Measurements from ENCODE around the gene TELO2. TPM values are rescaled to one million over a fixed set of nuclear protein-coding genes. Genes with fewer than 3 reads are reported as not detected.
"Not testable (repeated sequence)": the region's sequence is repeated elsewhere in the genome, so short reads cannot be mapped to it uniquely, and the experiment has no call there.

TELO2 gene
- total RNA-seq, 1 donor from 2014 or later = 94.1 TPM

GRCh38 chr16:1474796-1475551, 18.2 kb upstream of the TELO2 start, which contains the start of gene CLCN7:
Gene CLCN7 (minus strand): TSS chr16:1475028. CDS start chr16:1474974, 54 bp downstream.
- Mint-ChIP-seq H3K9me3 (no peaks in the 10 kb centered on the region), H3K27me3 (ENCODE audit: insufficient read depth) (peaks cover 2% of the 10 kb centered on the region), H3K36me3 (ENCODE audit: low read depth) (no peaks in the 10 kb centered on the region), H3K4me1 (ENCODE audit: low read depth) (peaks cover 6% of the 10 kb centered on the region), H3K27ac (peak within 1 kb of the TSS; percentile 89), H3K4me3 (peak within 1 kb of the TSS; percentile 83)
- DNase-seq (ENCODE audit: low spot score) = peak; percentile 89
- intact Hi-C loops (cut with micrococcal nuclease) = loop anchor here (1.0 to 2.0 kb wide), 5 partner anchors 18 to 137 kb away; partner anchors contain the start of genes CRAMP1, IFT140, TELO2 and UQCC4

DNA sequence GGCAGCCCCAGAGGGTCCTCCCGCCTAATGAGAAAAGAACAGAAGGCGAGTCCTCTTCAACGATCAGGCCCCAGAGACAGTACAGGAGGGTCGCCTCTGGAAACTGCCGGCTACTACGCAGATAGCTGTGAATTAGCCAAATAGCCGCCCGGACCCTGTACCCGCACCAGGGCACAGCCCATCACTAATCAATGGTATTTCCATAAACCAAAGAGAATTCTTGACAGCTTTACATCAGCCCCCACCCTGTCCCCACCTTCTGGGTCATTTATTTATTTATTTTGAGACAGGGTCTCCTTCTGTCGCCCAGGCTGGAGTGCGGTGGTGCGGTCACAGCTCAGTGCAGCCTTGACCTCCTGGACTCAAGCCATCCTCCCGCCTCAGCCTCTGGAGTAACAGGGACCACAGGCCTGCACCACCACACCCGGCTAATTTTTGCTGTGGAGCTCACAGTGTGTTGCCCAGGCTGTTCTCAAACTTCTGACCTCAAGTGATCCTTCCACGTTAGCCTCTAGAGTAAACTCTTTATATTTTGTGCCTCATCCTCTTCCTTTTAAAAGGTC, 17.5 kb upstream of the TELO2 start:
- intact Hi-C loops (cut with micrococcal nuclease) = loop anchor here (1.0 to 2.0 kb wide), 5 partner anchors 18 to 137 kb away; partner anchors contain the start of genes CRAMP1, IFT140, TELO2 and UQCC4
- H3K4me3 Mint-ChIP-seq = peak overlapping the region; percentile 83
- H3K4me1 Mint-ChIP-seq (ENCODE audit: low read depth) = peaks cover 6% of the 10 kb centered on the region
- H3K27me3 Mint-ChIP-seq (ENCODE audit: insufficient read depth) = peaks cover 2% of the 10 kb centered on the region
- DNase-seq (ENCODE audit: low spot score) = no peak
- H3K27ac Mint-ChIP-seq = peak overlapping the region; percentile 89
- H3K9me3 Mint-ChIP-seq = no peaks in the 10 kb centered on the region
- H3K36me3 Mint-ChIP-seq (ENCODE audit: low read depth) = no peaks in the 10 kb centered on the region

GRCh38 chr16:1477033-1477432, 16.1 kb upstream of the TELO2 start:
- peak overlapping the region; percentile 39 for H3K4me3 Mint-ChIP-seq
- no peak for DNase-seq (ENCODE audit: low spot score)
- H3K4me1 Mint-ChIP-seq (ENCODE audit: low read depth) = peaks cover 6% of the 10 kb centered on the region
- H3K9me3 Mint-ChIP-seq = no peaks in the 10 kb centered on the region
- intact Hi-C loops (cut with micrococcal nuclease) = no loop called here
- no peaks in the 10 kb centered on the region for H3K36me3 Mint-ChIP-seq (ENCODE audit: low read depth)
- no peak overlapping the region for H3K27ac Mint-ChIP-seq
- H3K27me3 Mint-ChIP-seq (ENCODE audit: insufficient read depth) = peaks cover 5% of the 10 kb centered on the region

GRCh38 chr16:1478937-1479336, 14.2 kb upstream of the TELO2 start:
- intact Hi-C loops (cut with micrococcal nuclease) = not testable (repeated sequence)

DNA sequence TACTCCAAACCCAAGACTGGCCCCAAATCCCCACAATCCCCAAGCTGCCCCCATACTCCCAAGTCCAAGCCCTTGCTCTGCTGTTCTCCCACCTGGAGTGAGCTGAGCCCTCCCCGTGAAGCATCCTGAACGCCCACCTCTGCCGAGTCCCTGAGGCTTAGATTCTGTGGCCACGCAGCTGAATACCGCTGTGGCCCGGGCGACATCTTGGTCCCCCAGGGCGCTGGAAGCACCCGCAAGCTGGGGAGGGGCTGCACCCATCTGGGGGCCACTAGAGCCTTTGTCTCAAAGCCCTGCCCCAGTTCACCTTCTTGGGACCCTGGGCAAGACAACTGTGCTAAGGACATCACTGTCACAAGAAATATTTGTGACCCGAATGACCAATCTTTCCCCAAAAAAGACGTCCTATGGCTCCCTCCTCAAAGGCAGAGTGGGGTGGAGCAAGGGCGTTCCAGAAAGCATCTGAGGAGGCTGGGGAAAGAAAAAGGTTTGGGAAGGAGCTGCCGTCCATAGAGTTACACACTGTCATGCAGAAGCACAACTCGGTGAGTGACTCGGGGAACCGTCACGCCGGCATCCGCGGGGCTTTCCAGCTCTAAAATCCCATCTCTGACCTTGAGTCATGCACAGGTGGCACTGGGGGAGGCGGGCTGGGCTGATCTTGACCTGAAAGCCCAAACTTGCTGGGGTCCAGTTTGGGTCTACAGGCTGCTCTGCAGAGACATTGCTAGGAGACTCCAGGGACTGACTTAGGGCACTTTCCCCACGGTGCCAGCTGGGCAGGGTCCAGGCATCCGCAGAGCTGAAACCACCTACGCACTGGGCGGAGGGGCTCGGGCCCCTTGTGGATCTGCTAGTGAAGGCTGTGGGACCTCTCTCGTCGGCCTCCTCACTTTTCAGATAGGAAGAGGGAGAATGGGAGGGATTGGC, 11.0 kb upstream of the TELO2 start:
- Mint-ChIP-seq H3K9me3 (no peaks in the 10 kb centered on the region), H3K27me3 (ENCODE audit: insufficient read depth) (peaks cover 5% of the 10 kb centered on the region), H3K4me3 (no peak overlapping the region), H3K27ac (no peak overlapping the region), H3K4me1 (ENCODE audit: low read depth) (no peaks in the 10 kb centered on the region), H3K36me3 (ENCODE audit: low read depth) (no peaks in the 10 kb centered on the region)
- no peak for DNase-seq (ENCODE audit: low spot score)
- intact Hi-C loops (cut with micrococcal nuclease) = no loop called here

More at GRCh38 chr16:1478937-1479336, 14.2 kb upstream of the TELO2 start:
- H3K36me3 Mint-ChIP-seq (ENCODE audit: low read depth); H3K9me3 Mint-ChIP-seq; H3K4me3 Mint-ChIP-seq; DNase-seq (ENCODE audit: low spot score); H3K27me3 Mint-ChIP-seq (ENCODE audit: insufficient read depth); H3K4me1 Mint-ChIP-seq (ENCODE audit: low read depth); H3K27ac Mint-ChIP-seq: not testable (repeated sequence)

DNA sequence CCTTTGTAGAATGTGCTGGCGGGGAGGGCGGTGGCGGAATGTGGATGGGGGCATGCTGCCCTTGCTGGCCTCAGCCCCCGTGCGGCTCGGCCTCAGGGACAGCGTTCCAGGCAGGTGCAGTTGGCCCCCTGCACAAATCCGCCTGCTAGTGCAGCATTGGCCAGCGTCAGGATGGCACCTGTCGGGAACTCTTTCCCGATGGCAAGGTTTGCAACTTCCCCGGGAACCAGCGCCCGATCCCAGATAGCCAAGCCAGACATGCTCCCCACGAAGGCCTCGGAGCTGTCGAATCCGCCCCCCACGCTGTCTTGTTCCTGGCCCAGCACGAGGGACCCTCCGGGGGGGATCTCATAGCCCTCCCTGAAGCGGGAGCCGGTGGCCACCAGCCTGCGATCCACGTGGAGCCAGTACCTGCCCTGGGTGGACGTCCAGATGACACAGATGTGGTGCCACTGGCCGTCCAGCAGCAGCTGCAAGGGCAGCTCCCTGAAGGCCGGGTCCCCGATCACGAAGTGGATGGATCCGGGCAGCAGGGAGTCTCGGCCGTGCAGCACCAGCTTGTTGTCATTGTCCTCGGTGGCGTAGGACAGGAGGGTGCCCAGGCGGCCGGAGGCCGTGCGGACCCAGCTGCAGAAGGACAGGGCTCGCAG, 7.2 kb upstream of the TELO2 start:
- Mint-ChIP-seq H3K9me3 (no peaks in the 10 kb centered on the region), H3K36me3 (ENCODE audit: low read depth) (no peaks in the 10 kb centered on the region), H3K4me1 (ENCODE audit: low read depth) (no peaks in the 10 kb centered on the region), H3K27ac (no peak overlapping the region), H3K4me3 (no peak overlapping the region), H3K27me3 (ENCODE audit: insufficient read depth) (peaks cover 3% of the 10 kb centered on the region)
- intact Hi-C loops (cut with micrococcal nuclease) = no loop called here
- no peak for DNase-seq (ENCODE audit: low spot score)

DNA sequence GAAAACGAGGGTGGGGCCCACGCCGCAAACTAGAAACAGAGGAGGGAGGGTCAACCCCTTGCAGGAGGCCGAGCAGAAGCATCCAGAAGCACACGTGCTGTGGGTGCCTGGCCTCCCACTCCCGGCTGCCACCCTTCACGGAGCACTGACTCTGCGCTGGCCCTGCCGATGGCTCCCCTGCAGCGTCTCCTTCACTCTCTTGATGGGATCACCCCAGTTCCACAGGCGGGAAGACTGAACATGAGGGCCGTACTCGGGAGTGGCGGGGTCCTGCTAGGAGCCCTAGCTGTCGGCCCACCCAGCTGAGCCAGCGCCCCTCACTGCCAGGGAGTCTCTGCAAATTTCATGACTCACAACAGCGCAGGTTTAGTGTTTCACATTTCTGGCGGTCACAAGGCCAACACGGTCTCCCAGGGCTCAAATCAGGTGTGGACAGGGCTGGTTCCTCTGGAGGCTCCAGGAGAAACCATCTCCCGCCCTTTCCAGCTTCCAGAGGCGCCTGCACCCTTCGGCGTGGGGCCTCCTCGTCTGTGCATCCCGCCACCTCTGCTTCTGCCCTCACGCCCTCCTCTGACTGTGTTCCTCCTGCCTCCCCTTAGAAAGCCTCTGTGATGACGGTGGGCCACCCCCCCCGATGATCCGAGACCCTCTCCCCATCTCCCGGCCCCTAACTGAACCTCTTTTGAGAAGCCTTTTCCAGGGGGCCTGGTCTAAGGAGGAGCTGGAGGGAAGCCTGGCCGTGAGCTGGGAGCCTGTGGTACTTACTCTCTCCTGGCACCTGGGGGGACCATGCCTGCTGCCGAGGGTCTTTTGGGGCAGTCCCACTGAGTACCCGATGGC, 6.4 kb upstream of the TELO2 start:
- H3K27me3 Mint-ChIP-seq (ENCODE audit: insufficient read depth) = no peaks in the 10 kb centered on the region
- no peak overlapping the region for H3K27ac Mint-ChIP-seq
- no peaks in the 10 kb centered on the region for H3K4me1 Mint-ChIP-seq (ENCODE audit: low read depth)
- no peaks in the 10 kb centered on the region for H3K36me3 Mint-ChIP-seq (ENCODE audit: low read depth)
- no peak for DNase-seq (ENCODE audit: low spot score)
- no peaks in the 10 kb centered on the region for H3K9me3 Mint-ChIP-seq
- H3K4me3 Mint-ChIP-seq = no peak overlapping the region
- intact Hi-C loops (cut with micrococcal nuclease) = no loop called here

DNA sequence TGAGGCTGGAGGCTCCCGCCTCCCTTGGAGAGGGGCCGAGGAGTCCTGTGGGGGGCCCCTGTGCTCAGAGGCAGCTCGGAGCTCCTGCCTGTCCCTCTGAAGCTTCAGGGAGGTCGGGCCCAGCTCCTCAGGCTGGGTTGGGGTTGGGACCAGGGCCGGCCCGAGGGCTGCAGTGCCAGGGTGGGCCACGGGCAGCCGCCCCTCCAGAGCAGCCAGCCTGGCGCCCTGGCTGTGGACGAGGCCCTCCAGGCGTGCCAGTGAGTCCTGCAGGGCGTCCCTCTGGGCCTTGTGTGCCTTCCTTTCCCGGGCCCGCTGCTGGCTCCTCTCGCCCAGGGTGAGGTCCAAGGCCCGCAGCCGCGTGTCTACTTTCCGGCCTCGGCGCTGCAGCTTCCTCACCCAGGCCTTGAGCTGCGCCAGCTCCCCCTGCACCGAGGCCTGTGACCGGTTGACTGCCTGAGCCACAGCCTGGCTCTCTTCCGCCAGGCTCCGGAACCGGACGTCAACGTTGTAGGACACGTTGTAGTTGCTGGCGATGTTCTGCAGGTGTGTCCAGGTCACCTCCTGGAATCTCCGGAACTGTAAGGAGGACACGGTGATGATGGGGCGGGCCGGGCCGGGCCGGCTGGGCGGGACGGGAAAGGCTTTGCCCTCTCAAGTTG, 5.6 kb upstream of the TELO2 start:
- intact Hi-C loops (cut with micrococcal nuclease) = no loop called here
- no peak overlapping the region for H3K27ac Mint-ChIP-seq
- H3K9me3 Mint-ChIP-seq = no peaks in the 10 kb centered on the region
- no peak overlapping the region for H3K4me3 Mint-ChIP-seq
- no peaks in the 10 kb centered on the region for H3K36me3 Mint-ChIP-seq (ENCODE audit: low read depth)
- H3K4me1 Mint-ChIP-seq (ENCODE audit: low read depth) = peaks cover 3% of the 10 kb centered on the region
- no peaks in the 10 kb centered on the region for H3K27me3 Mint-ChIP-seq (ENCODE audit: insufficient read depth)
- no peak for DNase-seq (ENCODE audit: low spot score)

- no peak overlapping the region for H3K4me3 Mint-ChIP-seq
- H3K27ac Mint-ChIP-seq = no peak overlapping the region
- H3K4me1 Mint-ChIP-seq (ENCODE audit: low read depth) = peaks cover 8% of the 10 kb centered on the region
- H3K27me3 Mint-ChIP-seq (ENCODE audit: insufficient read depth) = no peaks in the 10 kb centered on the region
- no peak for DNase-seq (ENCODE audit: low spot score)
- intact Hi-C loops (cut with micrococcal nuclease) = no loop called here
- no peaks in the 10 kb centered on the region for H3K9me3 Mint-ChIP-seq
- H3K36me3 Mint-ChIP-seq (ENCODE audit: low read depth) = no peaks in the 10 kb centered on the region
These were observed 5.0 kb upstream of the TELO2 start for GRCh38 chr16:1488054-1488601.

- no peak within 1 kb of the TSS for H3K4me3 Mint-ChIP-seq
- no peaks in the 10 kb centered on the region for H3K36me3 Mint-ChIP-seq (ENCODE audit: low read depth)
- no peak for DNase-seq (ENCODE audit: low spot score)
- no peaks in the 10 kb centered on the region for H3K27me3 Mint-ChIP-seq (ENCODE audit: insufficient read depth)
- no peak within 1 kb of the TSS for H3K27ac Mint-ChIP-seq
- no peaks in the 10 kb centered on the region for H3K9me3 Mint-ChIP-seq
- peaks cover 8% of the 10 kb centered on the region for H3K4me1 Mint-ChIP-seq (ENCODE audit: low read depth)
- intact Hi-C loops (cut with micrococcal nuclease) = no loop called here
These were observed 4.5 kb upstream of the TELO2 start, which contains the start of gene PTX4 for GRCh38 chr16:1488619-1489018. Gene PTX4 (minus strand): TSS chr16:1488944. CDS start chr16:1488909, 35 bp downstream.

- Mint-ChIP-seq H3K9me3 (no peaks in the 10 kb centered on the region), H3K4me1 (ENCODE audit: low read depth) (peaks cover 8% of the 10 kb centered on the region), H3K27ac (no peak overlapping the region), H3K4me3 (no peak overlapping the region), H3K27me3 (ENCODE audit: insufficient read depth) (no peaks in the 10 kb centered on the region), H3K36me3 (ENCODE audit: low read depth) (no peaks in the 10 kb centered on the region)
- DNase-seq (ENCODE audit: low spot score) = no peak
- intact Hi-C loops (cut with micrococcal nuclease) = no loop called here
These were observed 4.1 kb upstream of the TELO2 start for GRCh38 chr16:1489077-1489476.
